ENCODE measurements around the gene IP6K3.

DNA sequence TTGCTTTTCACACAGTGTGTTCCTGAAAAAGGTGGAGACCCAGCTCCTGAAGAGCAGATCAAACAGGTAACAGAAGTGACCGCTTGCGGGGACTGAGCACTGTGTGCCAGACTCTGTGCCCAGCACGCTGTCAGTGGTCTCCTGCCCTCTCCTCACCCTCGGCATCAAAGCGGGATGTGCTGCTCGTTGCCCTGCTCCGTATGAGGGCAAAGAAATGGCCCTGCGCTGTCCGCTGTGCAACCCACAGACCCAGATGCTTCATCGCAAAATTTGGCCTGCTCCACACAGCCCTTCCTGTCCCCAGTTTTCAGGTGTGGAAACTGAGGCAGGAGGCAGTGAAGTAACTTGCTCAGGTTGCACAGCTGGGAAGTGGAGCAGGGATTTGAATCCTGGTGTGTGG lies 48.9 kb downstream of the IP6K3 start:
- TF ChIP-seq POLR2AphosphoS5 (IDR thresholded peaks at IDR 0.05; ENCODE audit: low read depth) (no peak), CTCF (IDR thresholded peaks at IDR 0.05; ENCODE audit: insufficient read depth, low read length) (no peak), REST (IDR thresholded peaks at IDR 0.05; ENCODE audit: insufficient replicate concordance, low read depth) (no peak), GABPA (IDR thresholded peaks at IDR 0.05; ENCODE audit: low read depth) (no peak), SPI1 (IDR thresholded peaks at IDR 0.05; ENCODE audit: borderline replicate concordance, low read depth) (no peak)

Measured in HL-60 (cell line).